ENCODE data around the gene PARP2. TPM values are rescaled to one million over a fixed set of nuclear protein-coding genes. Genes with fewer than 3 reads are reported as not detected.

Gene PARP2
- total RNA-seq, 4 donors from 2014 or later, result 4.4 to 96.5 (median 9.1) TPM

- Histone ChIP-seq H3K27ac (no peak overlapping the region), H3K4me1 (no peaks in the 10 kb centered on the region), H3K27me3 (no peaks in the 10 kb centered on the region), H3K9me3 (no peaks in the 10 kb centered on the region), H3K36me3 (peaks cover 0 to 96% (median 43%) of the 10 kb centered on the region in 4 donors), H3K4me3 (no peak overlapping the region)
- in situ Hi-C loops (cut with MboI; ENCODE audit: low pct_ligation_motif_present in 1 of 4, low pct_unique_long_range_greater_than_20kb in 1 of 4, low sequenced_read_pairs in 3 of 4), result no loop called here
- TF ChIP-seq EP300 (IDR thresholded peaks at IDR 0.05; ENCODE audit: low read depth), result no peak
- TF ChIP-seq POLR2AphosphoS5 (IDR thresholded peaks at IDR 0.05), result no peak
- no peak for TF ChIP-seq POLR2A (IDR thresholded peaks at IDR 0.05)
- TF ChIP-seq CTCF (IDR thresholded peaks at IDR 0.05), result no peak
- intact Hi-C loops (cut with DNase I; ENCODE audit: low total_unique reads), result no loop called here
- no peak for DNase-seq
- 89% methylated on average over 5 of the region's 5 CpGs; no CpG with 5 or more reads in 1 of the 2 donors for WGBS, 2 donors (ENCODE audit: low coverage in 1 of 2)
Measured at GRCh38 chr14:20383636-20384035, 40.2 kb downstream of the PARP2 start.

- 90% methylated on average over 7 of the region's 7 CpGs; no CpG with 5 or more reads in 1 of the 2 donors for WGBS, 2 donors (ENCODE audit: low coverage in 1 of 2)
- peaks cover 0 to 92% (median 44%) of the 10 kb centered on the region in 4 donors for H3K36me3 ChIP-seq
- intact Hi-C loops (cut with DNase I; ENCODE audit: low total_unique reads) (no loop called here), in situ Hi-C loops (cut with MboI; ENCODE audit: low pct_ligation_motif_present in 1 of 4, low pct_unique_long_range_greater_than_20kb in 1 of 4, low sequenced_read_pairs in 3 of 4) (no loop called here)
- H3K4me1 ChIP-seq, result no peaks in the 10 kb centered on the region
- no peaks in the 10 kb centered on the region for H3K9me3 ChIP-seq
- no peaks in the 10 kb centered on the region for H3K27me3 ChIP-seq
- TF ChIP-seq POLR2A (IDR thresholded peaks at IDR 0.05) (no peak), CTCF (IDR thresholded peaks at IDR 0.05) (no peak), POLR2AphosphoS5 (IDR thresholded peaks at IDR 0.05) (no peak), EP300 (IDR thresholded peaks at IDR 0.05; ENCODE audit: low read depth) (no peak)
- DNase-seq, result no peak
- no peak overlapping the region for H3K4me3 ChIP-seq
- no peak overlapping the region for H3K27ac ChIP-seq
Measured at GRCh38 chr14:20384321-20384720, 40.9 kb downstream of the PARP2 start.

GRCh38 chr14:20384886-20385285, 41.5 kb downstream of the PARP2 start:
- no peak for DNase-seq
- no peak overlapping the region for H3K27ac ChIP-seq
- H3K4me1 ChIP-seq, result no peaks in the 10 kb centered on the region
- no peak overlapping the region for H3K4me3 ChIP-seq
- TF ChIP-seq POLR2A (IDR thresholded peaks at IDR 0.05) (no peak), POLR2AphosphoS5 (IDR thresholded peaks at IDR 0.05) (no peak), EP300 (IDR thresholded peaks at IDR 0.05; ENCODE audit: low read depth) (no peak), CTCF (IDR thresholded peaks at IDR 0.05) (no peak)
- H3K27me3 ChIP-seq, result no peaks in the 10 kb centered on the region
- H3K9me3 ChIP-seq, result no peaks in the 10 kb centered on the region
- WGBS, 2 donors (ENCODE audit: low coverage in 1 of 2), result 96% methylated on average over 5 of the region's 5 CpGs; no CpG with 5 or more reads in 1 of the 2 donors
- intact Hi-C loops (cut with DNase I; ENCODE audit: low total_unique reads), result no loop called here
- in situ Hi-C loops (cut with MboI; ENCODE audit: low pct_ligation_motif_present in 1 of 4, low pct_unique_long_range_greater_than_20kb in 1 of 4, low sequenced_read_pairs in 3 of 4), result no loop called here
- H3K36me3 ChIP-seq, result peaks cover 0 to 91% (median 44%) of the 10 kb centered on the region in 4 donors

GRCh38 chr14:20386276-20386855, 42.9 kb downstream of the PARP2 start:
- peaks cover 0 to 95% (median 46%) of the 10 kb centered on the region in 4 donors for H3K36me3 ChIP-seq
- in situ Hi-C loops (cut with MboI; ENCODE audit: low pct_ligation_motif_present in 1 of 4, low pct_unique_long_range_greater_than_20kb in 1 of 4, low sequenced_read_pairs in 3 of 4), result no loop called here
- H3K27me3 ChIP-seq, result no peaks in the 10 kb centered on the region
- WGBS, 2 donors (ENCODE audit: low coverage in 1 of 2), result 93% methylated on average over 16 of the region's 17 CpGs; no CpG with 5 or more reads in 1 of the 2 donors
- no peak for DNase-seq
- TF ChIP-seq POLR2AphosphoS5 (IDR thresholded peaks at IDR 0.05) (no peak), POLR2A (IDR thresholded peaks at IDR 0.05) (no peak), CTCF (IDR thresholded peaks at IDR 0.05) (no peak), EP300 (IDR thresholded peaks at IDR 0.05; ENCODE audit: low read depth) (no peak)
- no peaks in the 10 kb centered on the region for H3K9me3 ChIP-seq
- H3K4me3 ChIP-seq, result no peak overlapping the region
- H3K4me1 ChIP-seq, result no peaks in the 10 kb centered on the region
- intact Hi-C loops (cut with DNase I; ENCODE audit: low total_unique reads), result no loop called here
- no peak overlapping the region for H3K27ac ChIP-seq

Data from transverse colon (tissue), 4 donors.